SIG-M5 (cell line): ENCODE results near the gene GJA8.
"Not testable (repeated sequence)": the region's sequence is repeated elsewhere in the genome, so short reads cannot be mapped to it uniquely, and the experiment has no call there.

ENCODE experiments used
- DNase-seq: peaks from one replicate; lab custom pipeline; 2025; lab: John Stamatoyannopoulos, UW

Gene GJA8

DNA sequence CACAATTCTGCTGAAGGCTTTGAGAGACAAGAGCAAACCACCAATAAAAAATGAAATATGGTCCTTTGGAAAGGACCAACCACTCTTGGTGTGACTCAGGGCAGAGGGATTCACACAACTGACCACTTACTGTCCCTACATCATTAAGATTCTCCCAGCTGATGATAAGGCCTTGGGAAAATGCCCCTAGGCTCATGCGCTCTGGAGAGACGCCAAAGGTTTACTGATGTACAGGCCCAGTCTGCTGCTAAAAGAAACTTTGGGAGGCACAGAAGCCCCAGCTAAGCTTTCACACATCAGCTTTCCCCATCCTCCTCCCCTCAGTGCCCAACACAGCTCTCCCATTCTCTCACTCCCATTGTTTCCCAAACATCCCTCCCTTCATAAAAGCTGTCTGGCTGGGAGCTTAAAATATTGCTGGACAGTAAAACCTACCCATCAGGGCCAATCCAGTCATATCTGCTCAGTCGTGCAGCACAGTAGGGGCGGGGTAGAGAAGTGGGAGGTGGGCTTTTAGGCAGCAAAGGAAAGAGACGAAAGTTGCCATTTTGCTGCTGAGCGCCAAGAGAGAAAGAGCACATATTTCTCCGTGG lies at the start of gene GJA8:
GJA8 (plus strand) TSS at position 543 of the 593 bp plus-strand sequence. CDS start 5,161 bp downstream, outside the sequence.
- no peak for DNase-seq

DNA sequence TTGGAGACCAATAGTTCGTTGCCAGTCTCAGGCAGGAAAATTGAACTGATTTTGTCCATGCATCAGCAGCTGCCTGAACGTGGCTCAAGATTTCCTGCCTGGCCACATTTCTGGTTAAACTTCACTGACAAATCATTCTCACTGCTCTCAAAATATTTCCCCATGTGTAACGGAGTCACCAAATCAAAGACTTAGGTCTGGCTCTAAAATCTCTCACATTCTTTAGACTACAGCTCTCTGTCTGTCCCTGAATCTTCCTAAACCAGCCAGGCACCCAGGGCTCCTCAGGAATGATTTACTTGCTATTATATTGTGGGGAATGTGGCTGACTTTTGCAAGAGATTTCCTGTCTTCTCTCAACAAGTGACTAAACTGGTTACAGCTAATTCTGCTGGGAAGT lies 49.2 kb upstream of the GJA8 start:
- DNase-seq = no peak

DNA sequence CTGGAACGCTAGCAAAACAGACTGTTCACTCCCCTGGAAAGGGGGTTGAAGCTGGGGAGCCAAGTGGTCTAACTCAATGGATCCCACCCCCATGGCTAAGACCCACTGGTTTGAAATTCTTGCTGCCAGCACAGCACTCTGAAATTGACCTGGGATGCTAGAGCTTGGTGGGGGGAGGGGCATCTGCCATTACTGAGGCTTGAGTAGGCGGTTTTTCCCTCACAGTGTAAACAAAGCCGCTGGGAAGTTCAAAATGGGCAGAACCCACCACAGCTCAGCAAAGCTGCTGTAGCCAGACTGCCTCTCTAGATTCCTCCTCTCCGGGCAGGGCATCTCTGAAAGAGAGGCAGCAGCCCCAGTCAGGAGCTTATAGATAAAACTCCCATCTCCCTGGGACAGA lies 47.6 kb upstream of the GJA8 start:
- DNase-seq = not testable (repeated sequence)

GRCh38 chr1:147855996-147856395 lies 46.6 kb upstream of the GJA8 start:
- DNase-seq = not testable (repeated sequence)

DNA sequence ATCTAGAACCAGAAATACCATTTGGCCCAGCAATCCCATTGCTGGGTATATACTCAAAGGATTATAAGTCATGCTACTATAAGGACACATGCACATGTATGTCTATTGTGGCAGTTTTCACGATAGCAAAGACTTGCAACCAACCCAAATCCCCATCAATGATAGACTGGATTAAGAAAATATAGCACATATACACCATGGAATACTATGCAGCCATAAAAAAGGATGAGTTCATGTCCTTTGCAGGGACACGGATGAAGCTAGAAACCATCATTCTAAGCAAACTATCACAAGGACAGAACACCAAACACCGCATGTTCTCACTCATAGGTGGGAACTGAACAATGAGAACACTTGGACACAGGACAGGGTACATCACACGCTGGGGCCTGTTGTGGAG lies 35.4 kb upstream of the GJA8 start:
- DNase-seq = not testable (repeated sequence)

DNA sequence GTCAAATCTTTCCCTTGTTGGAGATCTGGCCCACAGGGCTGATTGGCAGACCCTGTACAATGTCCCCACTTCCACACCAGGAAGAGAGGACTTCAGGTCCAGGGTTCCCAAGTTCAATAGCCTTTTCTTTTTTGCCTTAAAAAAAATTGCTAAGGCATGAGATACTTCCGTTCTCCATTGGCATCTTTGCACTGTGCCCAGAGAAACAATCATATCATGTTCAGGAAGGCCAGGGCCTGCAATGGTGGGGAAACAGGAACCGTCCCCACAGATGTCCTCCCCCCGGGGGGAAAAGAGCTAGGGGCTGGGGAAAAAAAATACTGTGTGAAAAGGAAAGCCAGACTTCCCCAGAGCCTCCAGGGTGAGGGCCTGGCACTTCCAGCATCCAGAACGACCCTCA lies 24.6 kb upstream of the GJA8 start:
- DNase-seq = no peak

- no peak for DNase-seq
Observed at GRCh38 chr1:147879911-147880310, 22.7 kb upstream of the GJA8 start.

DNA sequence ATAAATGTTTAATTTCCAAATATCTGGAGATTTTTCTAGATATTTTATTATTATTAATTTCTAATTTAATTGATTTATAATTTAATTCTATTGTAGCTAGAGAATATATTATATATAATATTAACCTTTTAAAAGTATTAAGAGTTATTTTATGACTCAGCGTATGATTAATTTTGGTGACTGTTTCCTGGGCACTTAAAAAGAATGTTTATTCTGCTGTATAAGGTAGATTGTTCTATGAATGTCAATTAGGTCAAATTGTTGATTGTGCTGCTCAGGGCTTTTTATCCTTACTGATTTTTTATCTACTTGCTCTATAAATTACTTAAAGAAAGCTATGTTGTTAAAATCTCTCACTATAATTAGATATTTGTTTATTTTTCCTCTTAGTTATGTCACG lies 20.1 kb upstream of the GJA8 start:
- DNase-seq = no peak

- no peak for DNase-seq
Observed at GRCh38 chr1:147890177-147890790, 12.3 kb upstream of the GJA8 start.

- DNase-seq = no peak
Observed at GRCh38 chr1:147891088-147891487, 11.5 kb upstream of the GJA8 start.

DNA sequence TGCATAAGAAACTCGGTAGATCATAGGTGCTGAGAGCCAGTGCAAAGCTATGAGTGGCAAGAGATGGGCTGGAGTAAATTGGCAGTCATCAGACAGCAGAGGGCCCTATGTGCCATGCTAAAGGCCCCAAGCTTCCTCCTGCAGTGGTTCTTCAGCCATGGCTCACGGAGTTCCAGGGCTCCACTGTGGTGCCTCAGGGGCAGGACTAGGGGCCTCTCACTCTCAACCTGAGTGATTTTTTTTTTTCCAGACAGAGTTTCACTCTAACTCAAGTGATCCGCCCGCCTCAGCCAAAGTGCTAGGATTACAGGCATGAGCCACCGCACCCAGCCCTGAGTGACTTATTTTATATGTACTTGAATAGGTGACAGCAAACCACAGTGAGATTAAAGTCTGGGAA lies 10.4 kb upstream of the GJA8 start:
- no peak for DNase-seq

GRCh38 chr1:147892731-147893214 lies 9.8 kb upstream of the GJA8 start:
- no peak for DNase-seq

- DNase-seq = no peak
Observed at GRCh38 chr1:147895123-147895522, 7.5 kb upstream of the GJA8 start.

- no peak for DNase-seq
Observed at GRCh38 chr1:147897029-147897752, 5.4 kb upstream of the GJA8 start.

DNA sequence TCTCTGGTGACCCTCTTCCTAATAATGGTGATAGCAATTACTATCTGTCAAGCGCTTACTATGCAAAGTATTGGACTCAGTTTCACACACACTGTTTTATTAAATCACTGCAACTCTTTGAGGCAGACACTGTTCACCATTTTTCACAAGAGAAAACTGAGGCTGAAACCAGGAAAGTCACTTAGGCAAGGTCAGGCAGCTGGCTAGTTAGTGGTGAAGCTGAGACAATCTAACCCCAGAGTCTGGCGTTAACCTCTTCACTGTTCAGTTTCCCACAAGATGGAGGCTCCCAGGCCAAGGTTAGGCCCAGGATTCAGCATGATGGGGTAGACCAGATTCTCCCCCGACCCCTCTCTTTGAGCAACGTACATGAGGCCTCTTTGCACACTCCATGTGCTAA lies 4.8 kb upstream of the GJA8 start:
- DNase-seq = no peak

DNA sequence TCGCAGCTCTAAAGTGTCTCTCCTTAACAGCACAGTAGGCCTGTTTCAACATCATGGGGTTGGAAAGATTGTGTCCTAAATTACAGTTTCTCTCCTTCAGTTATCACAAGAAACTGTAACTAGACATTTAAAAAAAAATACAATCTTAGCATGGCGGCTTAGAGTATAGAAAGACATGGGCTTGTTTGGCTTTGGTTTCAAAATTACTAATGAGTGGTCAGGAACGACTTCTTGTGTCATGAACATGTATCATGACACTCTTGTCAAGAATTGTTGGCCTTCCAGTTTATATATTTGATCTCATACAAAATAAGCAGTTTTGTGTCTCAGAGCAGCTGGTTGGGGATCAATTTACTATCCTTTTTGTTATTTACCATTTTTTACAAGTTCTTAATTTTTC lies 2.1 kb downstream of the GJA8 start:
- no peak for DNase-seq

- no peak for DNase-seq
Observed at GRCh38 chr1:147907786-147908509, 5.4 kb downstream of the GJA8 start.

DNA sequence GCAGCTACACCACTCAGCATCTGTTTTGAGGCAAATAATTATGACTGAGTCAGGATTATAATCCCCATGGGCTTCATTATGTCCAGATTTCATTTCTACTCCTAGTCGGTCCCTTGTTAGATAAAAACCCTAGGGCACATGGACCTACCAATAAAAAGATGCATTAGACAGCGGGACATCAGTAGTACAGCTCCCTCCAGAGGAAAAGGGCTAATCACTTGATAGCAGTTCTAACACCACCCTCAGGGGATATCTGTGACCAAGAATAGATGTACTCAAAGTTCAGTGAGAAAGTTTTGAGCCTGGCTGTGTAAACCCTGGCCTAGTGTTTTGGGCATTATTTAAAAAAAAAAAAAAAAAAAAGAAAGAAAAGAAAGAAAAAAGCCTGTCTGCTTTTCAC lies 10.0 kb downstream of the GJA8 start:
- no peak for DNase-seq

DNA sequence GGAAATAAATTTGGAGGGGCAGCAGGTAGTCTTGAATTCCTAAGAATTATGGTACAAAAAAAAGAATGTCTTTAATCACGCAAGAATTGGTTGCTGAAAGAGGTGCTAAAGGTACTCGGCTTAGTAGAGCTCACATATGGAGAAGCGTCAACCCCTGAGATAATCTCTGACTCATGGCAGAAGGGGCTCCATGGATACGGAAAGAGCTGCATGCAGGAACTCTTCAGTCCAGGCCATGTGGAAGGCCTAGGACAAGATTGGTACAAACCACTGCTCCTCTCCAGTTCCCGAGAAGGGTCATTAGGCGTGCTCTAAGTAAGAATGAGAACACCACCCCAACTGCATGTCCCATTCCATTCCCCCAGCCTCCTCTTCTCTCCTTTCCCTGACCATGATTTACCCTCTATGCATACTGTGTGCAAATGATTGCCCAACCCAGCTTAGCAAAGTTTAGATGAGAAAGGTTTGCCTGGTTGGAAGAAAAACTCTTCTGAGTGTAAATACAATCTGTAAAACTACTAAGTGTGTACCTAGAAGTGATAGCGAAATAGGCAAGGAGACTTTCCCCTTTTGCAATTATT lies 10.9 kb downstream of the GJA8 start:
- no peak for DNase-seq

GRCh38 chr1:147919896-147920295 lies 17.3 kb downstream of the GJA8 start:
- DNase-seq = no peak

- no peak for DNase-seq
Observed at GRCh38 chr1:147924813-147925212, 22.2 kb downstream of the GJA8 start.

GRCh38 chr1:147927215-147927614 lies 24.6 kb downstream of the GJA8 start:
- DNase-seq = not testable (repeated sequence)
